Measurements from ENCODE around the gene ANKHD1. TPM values are rescaled to one million over a fixed set of nuclear protein-coding genes. Genes with fewer than 3 reads are reported as not detected.
A peak's percentile ranks its signal among the peaks of the same experiment; 100 is the strongest.
"Not testable (repeated sequence)": the region's sequence is repeated elsewhere in the genome, so short reads cannot be mapped to it uniquely, and the experiment has no call there.

ANKHD1 gene
- total RNA-seq, 1 donor from 2014 or later, result 59.7 TPM

DNA sequence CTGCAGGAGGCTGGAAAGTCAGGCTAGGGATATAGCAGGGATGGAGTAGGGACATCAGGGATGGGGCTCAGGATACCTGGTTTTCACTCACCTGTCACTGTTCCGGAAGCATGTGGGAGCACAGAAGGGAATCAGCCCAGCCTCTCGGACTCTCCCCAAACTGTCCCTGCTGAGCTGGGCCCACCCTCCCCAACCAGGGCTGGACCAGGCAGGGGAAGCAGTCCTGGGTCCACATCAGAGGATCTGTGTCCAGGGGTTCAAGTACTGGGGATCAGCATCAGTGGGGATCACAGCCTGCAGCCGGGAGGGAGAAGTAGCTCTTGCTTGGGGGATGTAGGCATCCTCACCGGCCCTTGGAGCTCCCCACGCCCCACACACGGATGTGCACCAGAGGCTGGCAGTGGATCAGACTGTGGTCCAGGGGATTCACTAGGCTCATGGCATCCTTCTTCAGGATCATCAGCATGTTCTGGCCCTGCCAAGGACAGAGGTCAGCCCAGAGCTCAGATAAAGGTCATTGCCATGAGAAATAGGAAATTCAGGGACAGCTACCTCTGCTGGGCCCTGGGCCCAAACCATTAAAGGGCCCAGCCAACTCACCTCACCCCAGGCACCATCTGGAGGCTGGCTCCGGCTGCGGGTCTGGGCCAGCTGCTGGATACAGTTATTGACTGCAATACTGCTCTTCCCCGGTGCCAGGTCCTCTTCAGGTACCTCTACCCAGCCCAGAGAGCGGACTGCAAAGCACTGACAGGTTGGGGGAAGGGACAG lies 160.3 kb downstream of the ANKHD1 start:
- no peak for DNase-seq (ENCODE audit: extremely low read depth, low read depth, low spot score)

DNA sequence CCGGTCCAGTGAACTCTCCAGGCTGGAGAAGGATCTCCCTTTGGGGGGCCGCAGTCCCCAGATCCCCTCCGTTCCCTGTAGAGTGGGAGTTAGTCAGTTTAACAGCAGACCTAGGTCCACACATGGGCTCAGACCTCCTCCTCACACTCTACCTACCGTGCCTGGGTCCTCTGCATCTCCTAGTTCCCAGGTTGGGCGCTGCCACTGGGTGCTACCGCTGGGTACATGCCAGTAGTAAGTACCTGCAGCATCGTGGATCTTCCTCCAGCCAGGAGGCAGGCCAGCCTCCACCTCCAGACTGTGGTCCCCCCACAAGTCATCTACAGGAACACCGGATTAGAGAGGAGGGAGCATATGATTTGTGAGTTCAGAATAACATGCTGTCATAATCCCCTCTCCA lies 162.0 kb downstream of the ANKHD1 start:
- DNase-seq (ENCODE audit: extremely low read depth, low read depth, low spot score), result no peak

DNA sequence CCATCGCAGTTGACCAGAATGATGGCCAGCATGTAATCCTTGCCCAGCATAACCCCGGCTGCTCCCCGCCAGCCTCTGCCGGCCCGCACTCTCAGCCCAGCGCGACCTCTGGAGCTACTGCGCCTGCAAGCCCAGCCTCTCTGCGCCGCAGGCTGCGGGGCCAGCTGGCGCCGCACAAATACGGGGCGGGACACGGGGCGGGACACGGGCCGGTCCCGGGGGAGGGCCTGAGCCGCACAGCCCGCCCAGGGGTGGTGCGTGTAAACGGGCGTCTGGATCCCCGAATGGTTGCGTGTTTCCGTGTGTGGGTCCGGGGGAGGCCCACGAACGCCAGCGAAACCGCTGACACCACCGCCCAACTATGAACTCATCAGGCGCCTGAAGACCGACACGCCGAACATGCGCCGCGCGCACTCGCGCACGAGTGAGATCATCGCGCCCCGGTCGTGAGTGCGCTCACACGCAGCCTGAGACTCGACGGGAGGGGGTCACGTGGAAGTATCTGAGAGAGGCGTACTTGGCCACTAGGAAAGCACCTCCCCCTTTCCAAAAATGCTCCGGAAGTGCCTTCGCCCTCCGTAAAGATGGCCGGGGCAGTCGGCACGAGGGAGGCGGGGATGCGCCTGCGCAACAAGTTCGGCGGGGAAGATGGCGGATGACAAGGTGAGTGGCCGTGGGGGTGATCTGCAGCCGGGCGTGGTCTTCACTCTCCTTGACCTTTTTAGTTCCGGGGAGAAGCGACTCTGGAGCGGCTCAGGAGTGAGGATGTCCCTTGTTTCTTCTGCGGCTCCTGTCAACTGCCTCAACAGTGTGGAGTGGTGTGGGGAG lies 162.8 kb downstream of the ANKHD1 start, which contains the start of the genes APBB3 and SLC35A4:
Gene APBB3, minus strand, starts transcription at position 403 of the 828 bp plus-strand sequence. Its CDS starts 353 bp downstream, at position 50.
Gene SLC35A4, plus strand, starts transcription at position 633 of the 828 bp plus-strand sequence. CDS start 2,342 bp downstream, outside the sequence.
- DNase-seq (ENCODE audit: extremely low read depth, low read depth, low spot score), result peak; percentile 82

DNA sequence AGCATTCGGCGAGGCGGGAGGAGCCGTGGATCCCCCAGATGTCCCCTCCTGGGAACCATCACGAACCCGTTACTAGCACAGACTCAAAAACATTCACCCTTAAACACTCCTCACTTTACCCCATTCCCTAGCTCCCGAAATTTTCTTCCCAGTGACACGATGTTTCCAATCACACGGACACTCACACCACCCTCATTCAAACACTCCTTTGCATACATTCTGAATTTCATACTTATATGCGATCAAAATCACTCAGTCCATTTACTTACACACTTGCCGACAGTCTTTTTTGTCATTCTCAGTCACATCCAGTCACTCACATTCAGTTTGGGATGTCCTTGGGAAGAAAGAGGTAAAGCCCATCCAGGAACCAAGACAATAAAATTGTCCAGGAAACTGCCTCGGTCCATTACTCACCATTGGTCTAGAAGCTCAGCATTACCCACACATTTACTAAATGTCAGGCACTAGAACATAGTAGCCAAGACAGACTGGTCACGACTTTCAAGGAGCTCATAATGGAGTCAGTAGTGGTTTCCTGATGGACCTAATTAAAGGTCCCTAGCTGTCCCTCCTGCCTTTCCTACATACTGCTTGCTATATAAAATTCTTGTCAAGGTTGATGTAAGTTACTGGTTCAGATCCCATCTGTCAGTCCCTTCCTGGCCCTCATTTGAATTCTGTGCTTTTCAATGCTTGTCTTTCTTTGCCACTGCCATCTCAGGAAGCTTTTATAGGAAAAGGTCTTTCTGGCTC lies 163.6 kb downstream of the ANKHD1 start:
- no peak for DNase-seq (ENCODE audit: extremely low read depth, low read depth, low spot score)

DNA sequence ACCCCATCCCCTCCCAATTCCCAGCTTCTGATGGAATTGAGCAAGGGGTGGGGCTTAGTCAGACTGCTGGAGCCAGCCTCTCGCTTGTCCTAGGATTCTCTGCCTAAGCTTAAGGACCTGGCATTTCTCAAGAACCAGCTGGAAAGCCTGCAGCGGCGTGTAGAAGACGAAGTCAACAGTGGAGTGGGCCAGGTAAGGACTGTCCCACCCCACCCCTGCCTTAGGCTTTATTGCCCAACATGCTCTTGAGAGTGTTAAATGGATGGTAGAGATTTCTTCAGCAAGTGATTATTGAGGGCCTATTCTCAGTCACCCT lies 164.1 kb downstream of the ANKHD1 start:
- DNase-seq (ENCODE audit: extremely low read depth, low read depth, low spot score), result no peak

DNA sequence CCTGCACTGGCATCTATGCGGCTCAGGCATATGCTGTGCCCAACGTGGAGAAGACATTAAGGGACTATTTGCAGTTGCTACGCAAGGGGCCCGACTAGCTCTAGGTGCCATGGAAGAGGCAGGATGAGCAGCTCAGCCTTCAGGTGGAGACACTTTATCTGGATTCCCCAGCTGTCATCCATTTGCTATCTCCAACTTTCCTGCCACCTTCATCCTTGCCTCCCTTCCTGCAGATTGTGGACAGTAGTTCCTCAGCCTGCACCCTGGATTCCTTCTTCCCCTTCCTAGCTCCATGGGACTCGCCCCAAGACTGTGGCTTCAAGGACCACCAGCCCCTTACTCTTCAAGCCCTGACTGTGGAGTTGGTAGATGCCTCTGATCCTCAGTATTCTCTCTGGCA lies 165.0 kb downstream of the ANKHD1 start:
- DNase-seq (ENCODE audit: extremely low read depth, low read depth, low spot score), result no peak

DNA sequence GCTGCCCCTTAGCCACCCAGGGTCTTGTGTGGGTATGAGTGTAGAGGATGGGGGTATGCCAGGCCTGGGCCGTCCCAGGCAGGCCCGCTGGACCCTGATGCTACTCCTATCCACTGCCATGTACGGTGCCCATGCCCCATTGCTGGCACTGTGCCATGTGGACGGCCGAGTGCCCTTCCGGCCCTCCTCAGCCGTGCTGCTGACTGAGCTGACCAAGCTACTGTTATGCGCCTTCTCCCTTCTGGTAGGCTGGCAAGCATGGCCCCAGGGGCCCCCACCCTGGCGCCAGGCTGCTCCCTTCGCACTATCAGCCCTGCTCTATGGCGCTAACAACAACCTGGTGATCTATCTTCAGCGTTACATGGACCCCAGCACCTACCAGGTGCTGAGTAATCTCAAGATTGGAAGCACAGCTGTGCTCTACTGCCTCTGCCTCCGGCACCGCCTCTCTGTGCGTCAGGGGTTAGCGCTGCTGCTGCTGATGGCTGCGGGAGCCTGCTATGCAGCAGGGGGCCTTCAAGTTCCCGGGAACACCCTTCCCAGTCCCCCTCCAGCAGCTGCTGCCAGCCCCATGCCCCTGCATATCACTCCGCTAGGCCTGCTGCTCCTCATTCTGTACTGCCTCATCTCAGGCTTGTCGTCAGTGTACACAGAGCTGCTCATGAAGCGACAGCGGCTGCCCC lies 165.6 kb downstream of the ANKHD1 start:
- DNase-seq (ENCODE audit: extremely low read depth, low read depth, low spot score), result no peak

DNA sequence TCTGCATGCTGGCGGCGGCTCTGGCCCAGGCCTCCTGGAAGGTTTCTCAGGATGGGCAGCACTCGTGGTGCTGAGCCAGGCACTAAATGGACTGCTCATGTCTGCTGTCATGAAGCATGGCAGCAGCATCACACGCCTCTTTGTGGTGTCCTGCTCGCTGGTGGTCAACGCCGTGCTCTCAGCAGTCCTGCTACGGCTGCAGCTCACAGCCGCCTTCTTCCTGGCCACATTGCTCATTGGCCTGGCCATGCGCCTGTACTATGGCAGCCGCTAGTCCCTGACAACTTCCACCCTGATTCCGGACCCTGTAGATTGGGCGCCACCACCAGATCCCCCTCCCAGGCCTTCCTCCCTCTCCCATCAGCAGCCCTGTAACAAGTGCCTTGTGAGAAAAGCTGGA lies 166.2 kb downstream of the ANKHD1 start:
- DNase-seq (ENCODE audit: extremely low read depth, low read depth, low spot score), result no peak

DNA sequence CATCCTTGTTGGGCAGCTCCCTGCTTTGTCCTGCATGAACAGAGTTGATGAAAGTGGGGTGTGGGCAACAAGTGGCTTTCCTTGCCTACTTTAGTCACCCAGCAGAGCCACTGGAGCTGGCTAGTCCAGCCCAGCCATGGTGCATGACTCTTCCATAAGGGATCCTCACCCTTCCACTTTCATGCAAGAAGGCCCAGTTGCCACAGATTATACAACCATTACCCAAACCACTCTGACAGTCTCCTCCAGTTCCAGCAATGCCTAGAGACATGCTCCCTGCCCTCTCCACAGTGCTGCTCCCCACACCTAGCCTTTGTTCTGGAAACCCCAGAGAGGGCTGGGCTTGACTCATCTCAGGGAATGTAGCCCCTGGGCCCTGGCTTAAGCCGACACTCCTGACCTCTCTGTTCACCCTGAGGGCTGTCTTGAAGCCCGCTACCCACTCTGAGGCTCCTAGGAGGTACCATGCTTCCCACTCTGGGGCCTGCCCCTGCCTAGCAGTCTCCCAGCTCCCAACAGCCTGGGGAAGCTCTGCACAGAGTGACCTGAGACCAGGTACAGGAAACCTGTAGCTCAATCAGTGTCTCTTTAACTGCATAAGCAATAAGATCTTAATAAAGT lies 166.9 kb downstream of the ANKHD1 start:
- DNase-seq (ENCODE audit: extremely low read depth, low read depth, low spot score), result no peak

DNA sequence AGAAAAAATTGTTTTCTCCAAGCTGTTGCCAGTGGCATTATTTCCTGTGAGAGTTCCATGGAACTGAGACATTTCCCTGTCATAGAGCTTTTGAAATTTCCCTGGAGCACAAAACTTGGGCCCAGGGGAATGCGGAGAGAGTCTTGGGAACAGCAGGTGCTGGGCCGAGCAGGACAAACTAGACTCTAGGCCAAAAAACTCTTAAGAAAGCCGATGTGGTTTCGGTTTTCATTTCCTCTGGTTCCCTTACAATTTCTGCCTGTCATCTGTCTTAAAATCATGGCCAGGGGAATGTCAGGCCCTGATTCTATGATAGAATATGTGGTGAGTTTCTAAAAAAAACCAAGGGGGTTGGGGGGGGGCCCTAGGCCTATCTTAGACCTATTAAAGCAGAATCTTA lies 167.6 kb downstream of the ANKHD1 start:
- no peak for DNase-seq (ENCODE audit: extremely low read depth, low read depth, low spot score)

DNA sequence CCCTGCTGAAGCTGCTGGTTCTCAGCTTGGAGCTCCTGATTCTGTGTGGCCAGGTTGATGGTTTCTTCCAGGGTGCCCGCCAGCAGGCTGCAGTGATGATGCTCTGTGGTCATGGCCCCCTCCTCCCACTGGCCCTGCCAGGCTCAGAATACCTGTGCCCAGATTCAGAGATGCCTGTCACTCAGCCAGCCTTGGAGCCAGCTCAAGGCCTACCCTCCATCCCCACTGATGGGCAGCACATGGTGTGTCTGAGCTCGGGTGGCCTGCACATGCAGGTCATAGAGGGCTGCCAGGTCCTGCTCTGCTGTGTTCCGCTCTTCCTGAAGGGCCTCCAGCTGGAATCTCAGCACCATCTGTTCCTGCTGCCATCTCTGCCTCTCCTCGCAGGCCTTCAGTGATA lies 168.4 kb downstream of the ANKHD1 start:
- no peak for DNase-seq (ENCODE audit: extremely low read depth, low read depth, low spot score)

DNA sequence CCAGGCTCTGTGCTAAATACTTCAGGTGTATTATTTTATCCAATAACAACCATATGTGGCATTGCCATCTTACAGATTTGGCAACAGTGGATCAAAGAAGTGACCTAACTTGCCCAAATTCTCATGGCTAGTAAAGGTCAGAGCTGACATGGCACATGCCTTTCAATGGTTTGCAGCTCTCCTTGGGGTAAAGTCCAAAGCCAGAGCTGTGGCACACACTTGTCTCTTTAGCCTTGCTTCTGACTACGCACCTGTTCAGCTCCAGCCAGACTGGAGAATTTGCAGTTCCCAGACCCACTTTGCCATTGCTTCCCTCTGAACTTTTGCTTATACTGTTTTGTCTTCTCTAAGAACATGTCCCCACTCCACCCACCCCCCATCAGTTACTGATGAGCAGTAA lies 168.9 kb downstream of the ANKHD1 start:
- DNase-seq (ENCODE audit: extremely low read depth, low read depth, low spot score), result no peak

DNA sequence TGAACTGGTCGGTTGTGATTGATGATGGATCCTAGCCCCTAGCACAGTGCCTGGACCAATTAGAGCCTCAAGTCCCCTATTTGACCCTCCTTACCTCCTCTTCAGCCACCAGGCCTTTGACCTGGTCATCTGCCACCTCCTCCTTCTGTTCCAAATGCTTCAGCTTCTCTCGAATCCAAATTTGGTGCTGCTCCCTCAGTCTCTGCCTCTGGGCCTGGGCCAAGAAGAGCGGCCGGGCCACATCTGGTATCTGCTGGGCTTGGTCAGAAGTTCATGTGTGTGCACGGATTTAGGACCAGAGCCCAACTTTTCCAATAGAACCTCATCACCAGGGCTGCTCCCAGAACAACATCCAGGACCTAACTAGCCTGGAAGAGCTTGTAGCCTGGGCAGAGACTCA lies 169.5 kb downstream of the ANKHD1 start:
- DNase-seq (ENCODE audit: extremely low read depth, low read depth, low spot score), result no peak

DNA sequence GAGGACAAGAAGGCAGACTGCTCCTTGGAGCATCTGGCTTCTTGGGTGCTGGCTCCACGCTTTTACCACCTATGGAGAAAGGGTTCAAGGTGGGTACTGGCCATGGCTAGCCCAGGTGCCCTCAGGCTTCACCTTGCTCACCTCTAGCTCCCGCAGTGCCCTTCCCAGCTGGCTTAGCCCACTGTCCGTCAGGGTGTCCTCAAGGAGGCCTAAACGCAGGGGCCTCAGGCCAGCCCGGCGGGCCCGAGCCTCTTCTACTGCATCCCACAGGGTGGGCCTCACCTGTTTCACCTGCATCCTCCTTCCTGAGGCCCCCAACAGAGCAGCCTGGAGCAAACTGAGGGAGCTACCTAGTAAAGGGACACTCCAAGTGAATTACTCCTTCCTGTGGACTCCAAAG lies 172.1 kb downstream of the ANKHD1 start:
- DNase-seq (ENCODE audit: extremely low read depth, low read depth, low spot score), result no peak

DNA sequence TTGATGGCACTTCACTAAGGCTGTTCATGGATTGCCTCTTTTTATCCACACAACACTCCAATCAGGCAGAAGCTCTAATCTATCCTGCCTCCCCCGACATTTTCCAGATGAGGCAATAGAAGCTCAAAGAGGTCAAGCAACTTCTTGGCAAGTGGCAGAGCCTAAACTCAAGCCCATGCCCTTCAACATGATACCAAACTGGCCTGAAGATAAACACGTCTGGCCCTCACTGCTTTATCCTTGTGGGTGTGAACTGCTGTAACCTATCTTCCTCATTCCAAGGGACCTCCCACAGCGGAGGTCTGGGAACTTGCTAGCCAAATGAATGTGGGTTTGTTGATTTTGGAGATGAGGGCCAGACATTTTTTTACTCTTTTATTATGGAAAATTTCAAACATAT lies 172.5 kb downstream of the ANKHD1 start:
- DNase-seq (ENCODE audit: extremely low read depth, low read depth, low spot score), result no peak

DNA sequence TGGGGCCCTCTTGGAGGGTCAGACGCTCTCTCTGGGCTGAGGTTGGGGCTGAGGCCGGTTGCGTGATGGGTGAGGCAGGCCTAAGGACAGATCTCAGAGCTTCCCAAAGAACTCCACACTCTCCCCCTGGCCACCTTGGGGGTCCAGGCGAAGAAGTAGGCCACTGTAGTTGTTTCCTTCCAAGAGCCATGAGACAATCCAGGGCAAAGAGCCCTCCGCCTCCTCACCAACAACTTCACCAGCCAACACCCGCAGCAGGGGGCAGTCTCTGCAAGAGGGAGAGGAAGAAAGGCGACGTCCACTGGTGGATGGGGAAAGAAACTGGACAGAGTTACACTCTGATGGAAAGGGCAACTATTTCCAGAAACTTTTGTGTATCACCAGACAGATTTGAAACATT lies 173.7 kb downstream of the ANKHD1 start:
- no peak for DNase-seq (ENCODE audit: extremely low read depth, low read depth, low spot score)

DNA sequence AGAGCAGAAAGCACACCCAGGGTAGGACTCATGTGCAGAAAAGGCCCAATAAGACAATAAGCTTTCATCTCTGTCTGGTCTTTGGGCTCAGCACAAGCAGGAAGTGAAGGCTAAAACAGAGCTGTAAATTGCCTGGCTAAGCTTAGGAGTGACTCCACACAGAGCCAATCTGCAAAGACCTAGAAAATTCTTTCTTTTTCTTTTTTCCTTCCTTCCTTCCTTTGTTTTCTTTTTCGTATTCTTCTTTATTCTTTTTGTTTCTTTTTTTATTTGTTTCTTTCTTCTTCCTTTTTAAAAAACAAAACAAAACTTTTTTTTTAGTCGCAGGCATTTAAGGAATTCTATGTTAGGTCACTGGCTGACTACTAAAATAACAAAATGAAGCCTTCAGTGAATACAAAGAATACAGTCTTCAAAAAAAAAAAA lies 175.2 kb downstream of the ANKHD1 start:
- no peak for DNase-seq (ENCODE audit: extremely low read depth, low read depth, low spot score)

DNA sequence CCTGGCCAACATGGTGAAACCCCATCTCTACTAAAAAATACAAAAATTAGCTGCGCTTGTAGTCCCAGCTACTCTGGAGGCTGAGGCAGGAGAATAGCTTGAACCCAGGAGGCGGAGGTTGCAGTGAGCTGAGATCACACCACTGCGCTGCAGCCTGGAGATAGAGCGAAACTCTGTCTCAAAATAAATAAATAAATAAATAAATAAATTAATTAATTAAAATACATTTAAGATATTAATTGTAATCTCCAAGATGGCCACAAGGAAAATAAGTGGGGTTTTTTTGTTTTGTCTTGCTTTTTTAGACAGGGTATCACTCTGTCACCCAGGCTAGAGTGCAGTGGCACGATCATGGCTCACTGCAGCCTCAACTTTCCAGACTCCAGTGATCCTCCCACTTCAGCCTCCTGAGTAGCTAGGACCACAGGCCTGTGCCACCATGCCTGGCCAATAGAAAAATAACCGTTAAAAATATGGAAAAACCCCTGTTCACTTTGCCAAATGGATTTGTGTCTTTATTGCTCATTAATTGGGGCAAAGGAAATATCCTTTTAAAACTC lies 177.6 kb downstream of the ANKHD1 start:
- DNase-seq (ENCODE audit: extremely low read depth, low read depth, low spot score), result not testable (repeated sequence)

DNA sequence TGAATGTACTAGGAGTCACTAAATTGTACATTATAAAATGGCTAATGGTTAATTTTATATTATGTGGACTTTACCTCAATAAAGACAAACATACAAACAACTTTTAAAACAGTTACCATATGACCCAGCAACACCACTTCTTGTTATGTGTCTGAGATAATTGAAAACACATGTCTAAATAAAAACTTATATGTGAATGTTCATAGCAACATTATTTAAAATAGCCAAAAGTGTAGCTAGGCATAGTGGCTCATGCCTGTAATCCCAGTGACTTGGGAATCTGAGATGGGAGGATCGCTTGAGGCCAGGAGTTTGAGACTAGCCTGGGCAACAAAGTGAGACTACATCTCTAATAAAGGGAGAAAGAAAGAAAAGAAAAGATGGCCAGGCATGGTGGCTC lies 185.9 kb downstream of the ANKHD1 start:
- no peak for DNase-seq (ENCODE audit: extremely low read depth, low read depth, low spot score)

All from glomerular endothelial cell (primary cell).